ENCODE measurements around the gene SNORC. TPM values are rescaled to one million over a fixed set of nuclear protein-coding genes. Genes with fewer than 3 reads are reported as not detected.

The SNORC gene
- polyA plus RNA-seq, 1 experiment = 0.25 TPM

DNA sequence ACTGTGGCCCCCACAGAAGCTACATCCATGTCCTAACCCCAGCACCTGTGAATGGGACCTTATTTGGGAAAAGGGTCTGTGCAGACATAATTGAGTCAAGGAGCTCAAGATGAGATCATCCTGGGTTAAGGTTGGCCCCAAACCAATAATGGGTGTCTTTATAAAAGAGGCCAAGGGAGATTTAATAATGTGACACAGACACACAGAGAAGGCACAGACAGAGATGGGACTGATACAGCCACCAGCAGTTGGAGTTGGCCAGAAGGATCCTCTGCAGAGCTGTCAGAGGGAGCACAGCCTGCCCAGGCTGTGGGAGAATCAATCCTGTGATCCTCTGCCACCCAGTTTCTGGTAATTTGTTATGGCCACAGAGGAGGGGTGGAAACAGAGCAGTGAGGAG is 26.0 kb downstream of the SNORC start:
- no peak overlapping the region for H3K4me3 ChIP-seq (ENCODE audit: low read depth, low read length)
- no peaks in the 10 kb centered on the region for H3K27me3 ChIP-seq (ENCODE audit: control insufficient read depth, insufficient read depth, low read length)
- POLR2A ChIA-PET = no interaction called here
- CTCF ChIA-PET = no interaction called here
- no peaks in the 10 kb centered on the region for H3K36me3 ChIP-seq (ENCODE audit: control insufficient read depth, insufficient read depth, low read length)
- no peak for DNase-seq (ENCODE audit: low read depth)
- TF ChIP-seq, protein P1, sequence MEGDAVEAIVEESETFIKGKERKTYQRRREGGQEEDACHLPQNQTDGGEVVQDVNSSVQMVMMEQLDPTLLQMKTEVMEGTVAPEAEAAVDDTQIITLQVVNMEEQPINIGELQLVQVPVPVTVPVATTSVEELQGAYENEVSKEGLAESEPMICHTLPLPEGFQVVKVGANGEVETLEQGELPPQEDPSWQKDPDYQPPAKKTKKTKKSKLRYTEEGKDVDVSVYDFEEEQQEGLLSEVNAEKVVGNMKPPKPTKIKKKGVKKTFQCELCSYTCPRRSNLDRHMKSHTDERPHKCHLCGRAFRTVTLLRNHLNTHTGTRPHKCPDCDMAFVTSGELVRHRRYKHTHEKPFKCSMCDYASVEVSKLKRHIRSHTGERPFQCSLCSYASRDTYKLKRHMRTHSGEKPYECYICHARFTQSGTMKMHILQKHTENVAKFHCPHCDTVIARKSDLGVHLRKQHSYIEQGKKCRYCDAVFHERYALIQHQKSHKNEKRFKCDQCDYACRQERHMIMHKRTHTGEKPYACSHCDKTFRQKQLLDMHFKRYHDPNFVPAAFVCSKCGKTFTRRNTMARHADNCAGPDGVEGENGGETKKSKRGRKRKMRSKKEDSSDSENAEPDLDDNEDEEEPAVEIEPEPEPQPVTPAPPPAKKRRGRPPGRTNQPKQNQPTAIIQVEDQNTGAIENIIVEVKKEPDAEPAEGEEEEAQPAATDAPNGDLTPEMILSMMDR (IDR thresholded peaks at IDR 0.05; ENCODE audit: insufficient read depth, low read depth, low read length) = no peak

DNA sequence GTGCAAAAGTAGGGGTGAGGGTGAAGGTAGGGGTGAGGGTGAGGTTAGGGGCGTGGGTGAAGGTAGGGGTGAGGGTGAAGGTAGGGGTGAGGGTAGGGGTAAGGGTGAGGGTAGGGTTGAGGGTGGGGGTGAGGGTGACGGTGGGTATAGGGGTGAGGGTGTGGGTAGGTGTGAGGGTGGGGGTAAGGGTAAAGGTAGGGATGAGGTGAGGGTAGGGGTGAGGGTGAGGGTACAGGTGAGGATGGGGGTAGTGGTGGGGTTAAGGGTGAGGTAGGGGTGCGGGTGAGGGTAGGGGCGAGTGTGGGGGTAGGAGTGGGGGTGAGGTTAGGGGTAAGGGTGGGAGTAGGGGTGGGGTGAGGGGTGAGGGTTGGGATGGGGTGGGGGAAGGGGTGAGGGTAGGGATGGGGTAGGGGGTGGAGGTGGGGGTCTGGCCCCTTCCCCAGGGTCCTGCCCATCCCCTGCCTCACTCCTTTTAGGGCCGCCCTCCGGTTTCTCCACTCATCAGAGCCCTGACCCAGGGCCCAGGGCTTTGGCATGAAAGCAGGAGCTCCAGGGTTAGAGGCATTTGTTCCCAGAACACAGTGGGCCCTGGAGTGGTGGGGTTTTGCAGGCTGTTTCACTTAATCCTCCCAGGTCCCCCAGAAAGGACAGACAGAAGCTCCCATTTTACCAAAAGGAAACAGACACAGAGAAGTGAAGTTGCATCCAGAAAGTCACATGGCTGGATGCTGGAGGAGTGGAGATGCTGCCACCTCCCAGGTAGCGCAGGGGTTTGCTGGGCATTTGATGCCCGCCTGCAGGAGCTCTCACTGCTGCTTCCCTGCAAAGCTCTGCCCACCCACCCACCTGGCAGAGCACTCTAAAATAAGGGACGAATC is 26.9 kb downstream of the SNORC start:
- Histone ChIP-seq H3K27me3 (ENCODE audit: control insufficient read depth, insufficient read depth, low read length) (no peaks in the 10 kb centered on the region), H3K4me3 (ENCODE audit: low read depth, low read length) (no peak overlapping the region), H3K36me3 (ENCODE audit: control insufficient read depth, insufficient read depth, low read length) (no peaks in the 10 kb centered on the region)
- ChIA-PET CTCF (no interaction called here), POLR2A (no interaction called here)
- TF ChIP-seq, protein P1 (IDR thresholded peaks at IDR 0.05; ENCODE audit: insufficient read depth, low read depth, low read length) = no peak
- DNase-seq (ENCODE audit: low read depth) = no peak

DNA sequence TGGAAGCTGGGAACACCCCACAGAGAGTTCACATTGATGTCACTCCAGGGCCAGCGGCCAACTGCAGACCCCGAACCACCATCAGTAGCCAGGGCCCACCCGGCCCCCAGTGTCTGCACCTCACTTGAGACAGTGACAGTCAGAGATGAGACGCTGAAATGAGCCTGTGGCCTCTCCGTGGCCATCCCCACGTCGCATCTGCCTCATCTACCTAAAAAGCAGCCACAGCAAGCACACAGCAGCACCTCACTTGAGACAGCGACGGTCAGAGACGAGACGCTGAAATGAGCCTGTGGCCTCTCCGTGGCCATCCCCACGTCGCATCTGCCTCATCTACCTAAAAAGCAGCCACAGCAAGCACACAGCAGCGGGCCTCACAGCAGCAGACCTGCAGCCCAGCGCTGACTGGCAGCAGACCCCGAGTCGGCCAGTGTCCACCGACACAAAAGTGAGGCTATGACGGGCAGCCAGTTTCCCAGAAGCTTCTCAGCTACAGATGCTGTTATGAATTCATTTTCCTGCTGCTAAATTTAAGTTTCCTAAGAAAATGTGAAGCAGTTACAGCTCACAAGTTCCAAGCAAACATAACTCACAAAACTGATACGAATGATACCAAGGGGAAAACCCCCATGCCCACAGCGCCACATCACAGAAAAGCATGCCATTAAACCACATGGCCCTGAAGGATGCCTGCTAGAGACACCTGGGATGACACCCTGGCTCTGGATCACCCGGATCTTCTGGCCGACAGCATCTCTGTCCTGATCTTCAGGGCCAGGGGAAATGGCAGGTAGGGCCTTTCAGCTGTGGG is 27.7 kb downstream of the SNORC start:
- POLR2A ChIA-PET = no interaction called here
- Histone ChIP-seq H3K4me3 (ENCODE audit: low read depth, low read length) (no peak overlapping the region), H3K27me3 (ENCODE audit: control insufficient read depth, insufficient read depth, low read length) (no peaks in the 10 kb centered on the region), H3K36me3 (ENCODE audit: control insufficient read depth, insufficient read depth, low read length) (no peaks in the 10 kb centered on the region)
- CTCF ChIA-PET = no interaction called here
- DNase-seq (ENCODE audit: low read depth) = no peak
- TF ChIP-seq, protein P1 (IDR thresholded peaks at IDR 0.05; ENCODE audit: insufficient read depth, low read depth, low read length) = no peak

DNA sequence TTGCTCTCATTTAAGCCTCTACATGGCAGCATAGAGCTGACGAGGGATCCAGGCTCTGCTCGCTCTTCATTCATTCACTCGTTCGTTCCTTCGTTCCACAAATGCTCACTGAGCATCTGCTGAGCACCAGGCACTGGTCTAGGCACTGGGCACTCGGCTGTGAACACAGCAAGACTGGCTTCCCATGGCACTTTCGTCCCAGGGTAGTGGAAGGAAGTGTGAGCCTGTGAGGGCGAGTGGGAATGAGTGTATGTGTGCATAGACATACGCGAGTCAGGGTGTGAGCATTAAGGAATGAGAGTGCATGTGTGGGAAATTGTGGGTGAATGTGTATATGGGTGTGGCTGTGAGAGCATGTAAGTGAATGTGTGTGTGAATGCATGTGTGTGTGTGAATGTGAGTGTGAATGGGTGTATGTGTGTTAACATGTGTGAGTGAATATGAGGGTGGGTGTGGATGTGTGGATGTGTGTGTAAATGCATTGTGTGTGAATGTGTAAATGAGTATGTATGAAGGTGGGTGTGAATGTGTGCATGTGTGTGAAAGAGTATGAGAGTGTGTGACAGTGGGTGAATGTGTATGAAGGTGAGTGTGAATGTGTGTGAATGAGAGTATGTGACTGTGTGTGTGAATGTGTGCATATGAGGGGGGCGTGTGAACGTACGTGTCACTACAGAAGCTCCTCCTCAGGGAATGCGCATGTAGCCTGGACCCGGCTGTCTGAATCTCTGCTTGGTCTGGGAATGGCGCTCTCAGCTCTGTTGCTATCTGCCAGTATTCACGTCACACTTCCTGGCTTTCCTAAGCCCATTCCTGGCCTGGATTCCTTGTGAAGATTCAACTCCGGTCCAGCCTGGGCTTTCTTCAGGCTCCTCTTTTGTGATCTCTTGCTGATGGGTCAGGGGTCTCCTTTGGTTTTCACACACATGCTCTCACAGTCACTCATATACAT is 28.8 kb downstream of the SNORC start:
- ChIA-PET POLR2A (no interaction called here), CTCF (no interaction called here)
- H3K36me3 ChIP-seq (ENCODE audit: control insufficient read depth, insufficient read depth, low read length) = no peaks in the 10 kb centered on the region
- H3K4me3 ChIP-seq (ENCODE audit: low read depth, low read length) = no peak overlapping the region
- H3K27me3 ChIP-seq (ENCODE audit: control insufficient read depth, insufficient read depth, low read length) = no peaks in the 10 kb centered on the region
- no peak for DNase-seq (ENCODE audit: low read depth)
- TF ChIP-seq, protein P1 (IDR thresholded peaks at IDR 0.05; ENCODE audit: insufficient read depth, low read depth, low read length) = no peak
